T-cell (primary cell): ENCODE results near the gene FHL3. TPM values are rescaled to one million over a fixed set of nuclear protein-coding genes. Genes with fewer than 3 reads are reported as not detected.

ENCODE experiments used
- ATAC-seq, 4 experiments: fragments of 200-7000 bp in 3 of 4; fragments of 150-1000 bp in 1 of 4; cut with Tn5 transposase; replicated peaks in 1 of 4; 1 replicate in 3 of 4; 2 replicates in 1 of 4; pipeline ENCODE4 v1.10.0; 2021; ENCODE audit warnings: moderate library complexity in 3 of 4, mild to moderate bottlenecking in 2 of 4, moderate number of reproducible peaks in 1 of 4
- CTCF ChIA-PET, 2 donors: fragments of 300-600 bp; sonication (Branson Sonifier 250); formaldehyde crosslinking; loops; one replicate each; lab custom pipeline; 2022; ENCODE audit warnings: antibody characterized with exemption in 2 of 2; lab: Charles Lee
- POLR2A ChIA-PET, 2 donors: fragments of 300-600 bp; sonication (Branson Sonifier 250); formaldehyde crosslinking; loops; one replicate each; lab custom pipeline; 2022; ENCODE audit warnings: antibody characterized with exemption in 2 of 2; lab: Charles Lee
- DNase-seq, 35 experiments: peaks; one replicate each; pipeline versions ENCODE4 v3.0.0 to v3.0.0-alpha.2; 2013 to 2023
- H3K27ac ChIP-seq: one replicate; pipeline ENCODE4 v1.5.1; 2013; ENCODE audit warnings: low read length
- H3K27me3 ChIP-seq, 2 experiments: replicated peaks in 1 of 2; 1 replicate in 1 of 2; 2 replicates in 1 of 2; pipeline versions ENCODE4 v1.6.1 to v1.7.0; 2013; ENCODE audit warnings: low read length in 1 of 2, mixed read lengths in 1 of 2; ENCODE audit not compliant: control insufficient read depth in 2 of 2, insufficient read depth in 2 of 2; ENCODE audit errors: extremely low read depth in 1 of 2
- H3K36me3 ChIP-seq, 2 donors: 1 replicate in 1 of 2; 2 replicates in 1 of 2; pipeline versions ENCODE4 v1.6.1 to v1.7.0; 2013; ENCODE audit warnings: low read length in 1 of 2; ENCODE audit not compliant: control insufficient read depth in 2 of 2, insufficient read depth in 1 of 2; ENCODE audit errors: extremely low read depth in 1 of 2
- H3K4me1 ChIP-seq, 2 experiments: 1 replicate in 1 of 2; 2 replicates in 1 of 2; pipeline versions ENCODE4 v1.6.1 to v1.7.0; 2013; ENCODE audit warnings: low read length in 2 of 2, mixed read lengths in 1 of 2; ENCODE audit not compliant: insufficient read depth in 2 of 2, control insufficient read depth in 1 of 2; ENCODE audit errors: extremely low read depth in 1 of 2
- H3K4me3 ChIP-seq, 2 donors: 1 replicate in 1 of 2; 2 replicates in 1 of 2; pipeline versions ENCODE4 v1.5.1 to v1.7.0; 2013; ENCODE audit warnings: mild to moderate bottlenecking in 2 of 2, low read length in 1 of 2, moderate library complexity in 1 of 2; ENCODE audit not compliant: control insufficient read depth in 1 of 2; ENCODE audit errors: extremely low read depth in 1 of 2
- H3K9me3 ChIP-seq: 2 replicates; pipeline ENCODE4 v1.7.0; 2013
- H3K27ac Mint-ChIP-seq, 2 donors: one replicate each; pipeline ENCODE4 v1.8.0; 2020 to 2021; ENCODE audit warnings: mild to moderate bottlenecking in 2 of 2, mixed read lengths in 2 of 2
- H3K27me3 Mint-ChIP-seq, 2 donors: one replicate each; pipeline ENCODE4 v1.8.0; 2021 to 2022; ENCODE audit warnings: mixed read lengths in 2 of 2
- H3K36me3 Mint-ChIP-seq: one replicate; pipeline ENCODE4 v1.8.0; 2021; ENCODE audit warnings: mixed read lengths
- H3K4me1 Mint-ChIP-seq, 3 donors: one replicate each; pipeline ENCODE4 v1.8.0; 2020 to 2022; ENCODE audit warnings: mixed read lengths in 3 of 3, mild to moderate bottlenecking in 1 of 3
- H3K4me3 Mint-ChIP-seq, 3 donors: one replicate each; pipeline ENCODE4 v1.8.0; 2020 to 2022; ENCODE audit warnings: mild to moderate bottlenecking in 3 of 3, mixed read lengths in 3 of 3, moderate library complexity in 3 of 3
- H3K9me3 Mint-ChIP-seq, 3 donors: one replicate each; pipeline ENCODE4 v1.8.0; 2020 to 2022; ENCODE audit warnings: mixed read lengths in 3 of 3
- WGBS: methylation state at CpG from one replicate; pipeline ENCODE4 v1.1.5; 2013; ENCODE audit warnings: missing lambda C conversion rate; ENCODE audit not compliant: insufficient coverage; 5-methylcytosine and 5-hydroxymethylcytosine counted together
- total RNA-seq, 35 experiments: library from RNA in 6 of 35; stranded (reverse) in 6 of 35; fragments of 120-200 nt in 1 of 35; gene quantifications; one replicate each; pipeline versions ENCODE4 v1.2.1 to v1.2.4 and lab custom pipeline; 2013 to 2026

The FHL3 gene
- total RNA-seq, 5 donors from 2014 or later (not counting 1 experiment from before 2014, with no cell fraction given): 4.1 to 19.3 (median 8.1) TPM

GRCh38 chr1:38025233-38025632 lies 19.9 kb upstream of the FHL3 start:
- ChIA-PET CTCF (no interaction called here), POLR2A (no interaction called here)
- DNase-seq (no peak), ATAC-seq (no peak)
- H3K4me1 Mint-ChIP-seq: peaks cover 10 to 30% (median 20%) of the 10 kb centered on the region in 3 donors
- WGBS: 100% methylated on average over 2 of the region's 2 CpGs
- H3K27me3 Mint-ChIP-seq: no peaks in the 10 kb centered on the region
- H3K4me3 Mint-ChIP-seq: no peak overlapping the region
- Histone ChIP-seq H3K36me3 (peaks cover 13 to 50% of the 10 kb centered on the region in 2 donors), H3K4me1 (peaks cover 0 to 35% of the 10 kb centered on the region in 2 experiments), H3K27ac (no peak overlapping the region), H3K4me3 (no peak overlapping the region), H3K27me3 (peaks cover 0 to 2% of the 10 kb centered on the region in 2 experiments), H3K9me3 (no peaks in the 10 kb centered on the region)
- H3K36me3 Mint-ChIP-seq: peaks cover 35% of the 10 kb centered on the region
- H3K9me3 Mint-ChIP-seq: no peaks in the 10 kb centered on the region
- no peak overlapping the region for H3K27ac Mint-ChIP-seq

GRCh38 chr1:38022810-38023209 lies 17.5 kb upstream of the FHL3 start:
- Histone ChIP-seq H3K4me1 (peaks cover 0 to 10% of the 10 kb centered on the region in 2 experiments), H3K36me3 (peaks cover 13 to 72% of the 10 kb centered on the region in 2 donors), H3K9me3 (no peaks in the 10 kb centered on the region), H3K27me3 (no peaks in the 10 kb centered on the region), H3K4me3 (no peak overlapping the region), H3K27ac (no peak overlapping the region)
- Mint-ChIP-seq H3K27ac (no peak overlapping the region), H3K36me3 (peaks cover 45% of the 10 kb centered on the region), H3K27me3 (no peaks in the 10 kb centered on the region), H3K4me1 (peaks cover 5 to 15% (median 7%) of the 10 kb centered on the region in 3 donors), H3K9me3 (no peaks in the 10 kb centered on the region), H3K4me3 (no peak overlapping the region)
- WGBS: 84% methylated on average over 2 of the region's 3 CpGs
- ChIA-PET CTCF (no interaction called here), POLR2A (no interaction called here)
- ATAC-seq (no peak), DNase-seq (no peak)

DNA sequence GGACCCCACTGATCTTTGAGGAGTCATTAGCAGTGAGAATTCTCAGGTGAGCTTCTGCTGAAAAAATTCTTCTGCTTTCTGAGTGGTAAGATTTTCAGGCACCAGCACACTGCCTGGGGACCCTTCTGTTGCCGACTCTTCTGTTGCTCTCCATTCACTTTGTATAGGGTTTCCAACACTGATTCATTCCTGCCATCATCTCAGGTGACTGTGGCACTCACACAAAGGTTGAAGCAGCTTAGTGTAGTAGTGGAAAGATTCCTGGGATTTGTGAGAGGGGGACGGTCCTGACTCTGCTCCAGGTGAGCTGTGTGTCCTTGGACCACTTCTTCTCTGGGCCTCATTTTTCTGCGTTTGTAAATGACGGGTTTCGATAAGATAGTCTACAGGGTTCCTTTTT lies 16.7 kb upstream of the FHL3 start:
- H3K4me3 ChIP-seq: no peak overlapping the region
- H3K4me1 Mint-ChIP-seq: peaks cover 5 to 11% (median 6%) of the 10 kb centered on the region in 3 donors
- no peaks in the 10 kb centered on the region for H3K9me3 ChIP-seq
- ChIA-PET POLR2A (interaction anchor here in 1 of 2 donors (0.7 kb wide), 1 partner anchor 32 kb away, joined by 5 read pairs; the partner anchor contains the start of gene SF3A3), CTCF (no interaction called here)
- H3K27ac ChIP-seq: no peak overlapping the region
- ATAC-seq (no peak), DNase-seq (no peak)
- H3K4me3 Mint-ChIP-seq: no peak overlapping the region
- 60% methylated on average over 1 of the region's 5 CpGs for WGBS
- no peaks in the 10 kb centered on the region for H3K9me3 Mint-ChIP-seq
- peaks cover 0 to 3% of the 10 kb centered on the region in 2 experiments for H3K4me1 ChIP-seq
- no peaks in the 10 kb centered on the region for H3K27me3 Mint-ChIP-seq
- no peak overlapping the region for H3K27ac Mint-ChIP-seq
- peaks cover 47% of the 10 kb centered on the region for H3K36me3 Mint-ChIP-seq
- H3K27me3 ChIP-seq: no peaks in the 10 kb centered on the region
- H3K36me3 ChIP-seq: peaks cover 11 to 81% of the 10 kb centered on the region in 2 donors

- no peak for DNase-seq
- peaks cover 12 to 74% of the 10 kb centered on the region in 2 donors for H3K36me3 ChIP-seq
- CTCF ChIA-PET: interaction anchor here in 1 of 2 donors (1.8 kb wide), 1 partner anchor 10 kb away, joined by 5 read pairs; no protein-coding TSS in a partner anchor
- no peaks in the 10 kb centered on the region for H3K27me3 Mint-ChIP-seq
- H3K27ac Mint-ChIP-seq: no peak overlapping the region
- no peak overlapping the region for H3K4me3 ChIP-seq
- no peak overlapping the region for H3K4me3 Mint-ChIP-seq
- peaks cover 7 to 13% (median 12%) of the 10 kb centered on the region in 3 donors for H3K4me1 Mint-ChIP-seq
- no peaks in the 10 kb centered on the region for H3K27me3 ChIP-seq
- H3K36me3 Mint-ChIP-seq: peaks cover 49% of the 10 kb centered on the region
- no CpG with 5 or more reads among the region's 2 CpGs for WGBS
- POLR2A ChIA-PET: no interaction called here
- H3K9me3 Mint-ChIP-seq: no peaks in the 10 kb centered on the region
- H3K9me3 ChIP-seq: no peaks in the 10 kb centered on the region
- no peak for ATAC-seq
- peaks cover 0 to 2% of the 10 kb centered on the region in 2 experiments for H3K4me1 ChIP-seq
- no peak overlapping the region for H3K27ac ChIP-seq
These were observed 15.1 kb upstream of the FHL3 start for GRCh38 chr1:38020396-38020795.

- Mint-ChIP-seq H3K27me3 (no peaks in the 10 kb centered on the region), H3K36me3 (peaks cover 42% of the 10 kb centered on the region), H3K4me1 (peaks cover 19 to 24% (median 22%) of the 10 kb centered on the region in 3 donors), H3K9me3 (no peaks in the 10 kb centered on the region), H3K27ac (peak overlapping the region in 1 of 2 donors; percentile 21), H3K4me3 (no peak overlapping the region)
- H3K27me3 ChIP-seq: no peaks in the 10 kb centered on the region
- no peak overlapping the region for H3K4me3 ChIP-seq
- DNase-seq (peak in 1 of 35 experiments; percentile 47), ATAC-seq (peak in 3 of 4 experiments; percentile 49 to 63 (median 51))
- peaks cover 5 to 66% of the 10 kb centered on the region in 2 donors for H3K36me3 ChIP-seq
- no peak overlapping the region for H3K27ac ChIP-seq
- H3K9me3 ChIP-seq: no peaks in the 10 kb centered on the region
- ChIA-PET POLR2A (interaction anchor here in 1 of 2 donors (0.9 kb wide), 1 partner anchor 86 kb away, joined by 16 read pairs; no protein-coding TSS in a partner anchor), CTCF (interaction anchor here in 1 of 2 donors (0.5 to 1.8 kb wide), 10 partner anchors 9 to 336 kb away, joined by 3 to 5 read pairs (median 4); partner anchors contain the start of gene SF3A3)
- peaks cover 5 to 7% of the 10 kb centered on the region in 2 experiments for H3K4me1 ChIP-seq
- 73% methylated on average over 5 of the region's 6 CpGs for WGBS
These were observed 13.6 kb upstream of the FHL3 start for GRCh38 chr1:38018864-38019343.

GRCh38 chr1:38015978-38016725 lies 10.8 kb upstream of the FHL3 start:
- Histone ChIP-seq H3K4me3 (no peak overlapping the region), H3K27ac (no peak overlapping the region), H3K27me3 (no peaks in the 10 kb centered on the region), H3K36me3 (peaks cover 5 to 40% of the 10 kb centered on the region in 2 donors), H3K9me3 (no peaks in the 10 kb centered on the region), H3K4me1 (peaks cover 16 to 29% of the 10 kb centered on the region in 2 experiments)
- H3K27me3 Mint-ChIP-seq: no peaks in the 10 kb centered on the region
- H3K27ac Mint-ChIP-seq: peak overlapping the region; percentile 34 to 63
- ChIA-PET POLR2A (no interaction called here), CTCF (no interaction called here)
- DNase-seq (no peak), ATAC-seq (no peak)
- peaks cover 38 to 49% (median 47%) of the 10 kb centered on the region in 3 donors for H3K4me1 Mint-ChIP-seq
- H3K9me3 Mint-ChIP-seq: no peaks in the 10 kb centered on the region
- H3K36me3 Mint-ChIP-seq: peaks cover 28% of the 10 kb centered on the region
- no peak overlapping the region for H3K4me3 Mint-ChIP-seq
- 93% methylated on average over 5 of the region's 6 CpGs for WGBS
